Breast epithelium (tissue), 4 donors: Measurements from ENCODE around the gene SHROOM3. TPM values are rescaled to one million over a fixed set of nuclear protein-coding genes. Genes with fewer than 3 reads are reported as not detected.

Source experiments
- DNase-seq, 2 donors: peaks; one replicate each; pipeline ENCODE4 v3.0.0-alpha.2; 2019; ENCODE audit warnings: low spot score in 2 of 2
- H3K27ac ChIP-seq, 2 donors: fragments of 200-600 bp; sonication (generic) in 1 of 2; one replicate each; pipeline ENCODE4 v1.5.1; 2016 to 2019; ENCODE audit warnings: mild to moderate bottlenecking in 1 of 2
- H3K27me3 ChIP-seq, 2 donors: fragments of 200-600 bp; sonication (generic) in 1 of 2; one replicate each; pipeline versions ENCODE4 v1.5.1 to v1.6.0; 2017 to 2019; ENCODE audit warnings: control low read depth in 1 of 2, mild to moderate bottlenecking in 1 of 2
- H3K36me3 ChIP-seq: fragments of 200-600 bp; one replicate; pipeline ENCODE4 v1.5.1; 2019
- H3K4me1 ChIP-seq, 2 donors: fragments of 200-600 bp; sonication (generic); one replicate each; pipeline ENCODE4 v1.5.1; 2016 to 2019; ENCODE audit warnings: control low read depth in 1 of 2
- H3K4me3 ChIP-seq, 3 donors: fragments of 200-600 bp; sonication (generic); 1 replicate in 2 of 3; 2 replicates in 1 of 3; pipeline ENCODE4 v1.5.1; 2016 to 2019; ENCODE audit warnings: mild to moderate bottlenecking in 3 of 3, moderate library complexity in 2 of 3
- H3K9me3 ChIP-seq, 2 donors: fragments of 200-600 bp; sonication (generic) in 1 of 2; one replicate each; pipeline ENCODE4 v1.5.1; 2016 to 2019; ENCODE audit warnings: control low read depth in 1 of 2
- POLR2A ChIP-seq: fragments of 450-650 bp; IDR thresholded peaks from one replicate; pipeline ENCODE4 v1.6.1; 2016; ENCODE audit warnings: antibody characterized with exemption, mild to moderate bottlenecking, moderate library complexity
- POLR2AphosphoS5 ChIP-seq, 3 donors: sonication (generic); formaldehyde crosslinking; IDR thresholded peaks; one replicate each; pipeline ENCODE4 v1.6.1; 2017; ENCODE audit warnings: antibody characterized with exemption in 3 of 3
- intact Hi-C: fragments of 100-400 bp; cut with DNase I; formaldehyde crosslinking; loops from one replicate; pipeline ENCODE4 v1.15.1; 2023; ENCODE audit warnings: low total_unique reads
- total RNA-seq, 3 donors: library from RNA; depleted of rRNA; stranded (reverse); fragments of >200 nt; gene quantifications; one replicate each; pipeline ENCODE4 v1.1.0, GENCODE V29; 2016
- TF ChIP-seq, protein P1 (sequence below), 3 donors: fragments of 450-650 bp; IDR thresholded peaks; one replicate each; pipeline ENCODE4 v1.5.1; 2016 to 2017; ENCODE audit warnings: antibody characterized with exemption in 3 of 3, mild to moderate bottlenecking in 3 of 3, moderate library complexity in 3 of 3

The SHROOM3 gene
- total RNA-seq, 3 donors from 2014 or later, result 0.32 to 145 (median 100) TPM

DNA sequence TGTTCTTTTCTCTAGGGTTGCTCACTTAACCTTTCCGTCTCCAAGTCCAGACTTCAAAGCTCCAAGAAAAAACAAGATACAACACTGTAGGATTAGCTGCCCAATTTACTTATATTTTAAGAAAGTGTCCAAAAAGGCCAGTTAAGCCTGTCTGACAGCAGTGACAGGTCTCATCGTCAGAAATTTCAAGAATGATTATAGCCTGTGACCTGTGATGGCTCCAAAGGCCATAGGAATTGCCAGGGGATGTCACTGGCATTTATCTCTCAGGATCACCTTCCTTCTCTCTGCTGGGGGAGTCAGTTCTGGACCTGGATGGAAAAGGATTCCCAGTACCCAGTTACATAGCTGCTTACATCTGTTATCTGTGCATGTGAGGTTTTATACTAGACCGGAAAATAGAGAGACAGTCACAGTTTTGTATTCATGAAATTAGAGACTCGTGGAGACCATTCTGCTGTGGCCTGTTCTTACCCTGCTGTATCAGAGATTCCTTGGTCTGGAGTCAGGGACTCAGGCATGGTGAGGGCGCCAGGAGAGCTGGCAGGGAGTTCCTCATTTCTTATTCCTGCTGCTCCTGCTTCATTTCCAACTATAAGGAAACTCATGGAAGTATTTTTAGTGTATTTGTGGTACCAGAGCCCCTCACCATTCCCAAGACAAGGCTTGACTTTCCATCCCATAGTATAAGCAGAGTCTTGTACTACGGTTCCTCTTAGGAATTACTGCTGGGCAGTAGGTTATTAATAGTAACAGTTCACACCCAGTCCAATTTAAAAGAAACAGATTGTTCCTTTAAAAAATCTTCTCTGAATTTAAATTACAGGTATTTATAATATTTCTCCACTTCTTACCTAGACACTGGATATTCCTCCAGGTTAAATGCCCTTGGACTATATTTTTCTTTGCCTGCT lies 220.8 kb downstream of the SHROOM3 start:
- no peaks in the 10 kb centered on the region for H3K9me3 ChIP-seq
- H3K4me3 ChIP-seq, result no peak overlapping the region
- no peak for TF ChIP-seq POLR2AphosphoS5 (IDR thresholded peaks at IDR 0.05)
- no peak for TF ChIP-seq POLR2A
- TF ChIP-seq, protein P1, sequence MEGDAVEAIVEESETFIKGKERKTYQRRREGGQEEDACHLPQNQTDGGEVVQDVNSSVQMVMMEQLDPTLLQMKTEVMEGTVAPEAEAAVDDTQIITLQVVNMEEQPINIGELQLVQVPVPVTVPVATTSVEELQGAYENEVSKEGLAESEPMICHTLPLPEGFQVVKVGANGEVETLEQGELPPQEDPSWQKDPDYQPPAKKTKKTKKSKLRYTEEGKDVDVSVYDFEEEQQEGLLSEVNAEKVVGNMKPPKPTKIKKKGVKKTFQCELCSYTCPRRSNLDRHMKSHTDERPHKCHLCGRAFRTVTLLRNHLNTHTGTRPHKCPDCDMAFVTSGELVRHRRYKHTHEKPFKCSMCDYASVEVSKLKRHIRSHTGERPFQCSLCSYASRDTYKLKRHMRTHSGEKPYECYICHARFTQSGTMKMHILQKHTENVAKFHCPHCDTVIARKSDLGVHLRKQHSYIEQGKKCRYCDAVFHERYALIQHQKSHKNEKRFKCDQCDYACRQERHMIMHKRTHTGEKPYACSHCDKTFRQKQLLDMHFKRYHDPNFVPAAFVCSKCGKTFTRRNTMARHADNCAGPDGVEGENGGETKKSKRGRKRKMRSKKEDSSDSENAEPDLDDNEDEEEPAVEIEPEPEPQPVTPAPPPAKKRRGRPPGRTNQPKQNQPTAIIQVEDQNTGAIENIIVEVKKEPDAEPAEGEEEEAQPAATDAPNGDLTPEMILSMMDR (IDR thresholded peaks at IDR 0.05), result no peak
- H3K27me3 ChIP-seq, result no peaks in the 10 kb centered on the region
- H3K4me1 ChIP-seq, result no peaks in the 10 kb centered on the region
- intact Hi-C loops, result no loop called here
- H3K36me3 ChIP-seq, result no peaks in the 10 kb centered on the region
- peak overlapping the region in 1 of 2 donors; percentile 34 for H3K27ac ChIP-seq
- no peak for DNase-seq

DNA sequence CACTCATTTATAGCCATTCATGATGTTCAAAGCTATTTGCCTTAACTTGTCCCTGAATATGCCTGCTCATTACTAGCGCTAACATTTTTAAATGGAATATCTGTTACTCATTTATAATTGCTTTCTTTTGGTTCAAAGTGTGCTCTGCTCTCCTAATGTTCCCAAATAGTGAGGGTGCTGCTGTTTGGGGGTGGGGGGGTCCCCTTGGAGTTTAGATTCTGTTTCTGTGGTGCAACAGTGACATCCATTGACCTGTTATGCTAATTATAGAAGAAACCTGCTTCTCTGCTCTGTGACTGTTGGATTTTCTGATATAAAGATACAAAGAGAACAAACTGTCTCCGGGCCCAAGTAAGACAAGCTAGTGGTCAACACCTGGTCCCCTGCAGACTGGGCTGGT lies 222.4 kb downstream of the SHROOM3 start:
- DNase-seq, result no peak
- Histone ChIP-seq H3K4me3 (no peak overlapping the region), H3K9me3 (no peaks in the 10 kb centered on the region), H3K27ac (peak overlapping the region in 1 of 2 donors; percentile 14), H3K27me3 (no peaks in the 10 kb centered on the region), H3K36me3 (no peaks in the 10 kb centered on the region), H3K4me1 (no peaks in the 10 kb centered on the region)
- intact Hi-C loops, result no loop called here
- TF ChIP-seq POLR2A, result no peak
- TF ChIP-seq POLR2AphosphoS5 (IDR thresholded peaks at IDR 0.05), result no peak
- TF ChIP-seq, protein P1 (IDR thresholded peaks at IDR 0.05), result no peak

DNA sequence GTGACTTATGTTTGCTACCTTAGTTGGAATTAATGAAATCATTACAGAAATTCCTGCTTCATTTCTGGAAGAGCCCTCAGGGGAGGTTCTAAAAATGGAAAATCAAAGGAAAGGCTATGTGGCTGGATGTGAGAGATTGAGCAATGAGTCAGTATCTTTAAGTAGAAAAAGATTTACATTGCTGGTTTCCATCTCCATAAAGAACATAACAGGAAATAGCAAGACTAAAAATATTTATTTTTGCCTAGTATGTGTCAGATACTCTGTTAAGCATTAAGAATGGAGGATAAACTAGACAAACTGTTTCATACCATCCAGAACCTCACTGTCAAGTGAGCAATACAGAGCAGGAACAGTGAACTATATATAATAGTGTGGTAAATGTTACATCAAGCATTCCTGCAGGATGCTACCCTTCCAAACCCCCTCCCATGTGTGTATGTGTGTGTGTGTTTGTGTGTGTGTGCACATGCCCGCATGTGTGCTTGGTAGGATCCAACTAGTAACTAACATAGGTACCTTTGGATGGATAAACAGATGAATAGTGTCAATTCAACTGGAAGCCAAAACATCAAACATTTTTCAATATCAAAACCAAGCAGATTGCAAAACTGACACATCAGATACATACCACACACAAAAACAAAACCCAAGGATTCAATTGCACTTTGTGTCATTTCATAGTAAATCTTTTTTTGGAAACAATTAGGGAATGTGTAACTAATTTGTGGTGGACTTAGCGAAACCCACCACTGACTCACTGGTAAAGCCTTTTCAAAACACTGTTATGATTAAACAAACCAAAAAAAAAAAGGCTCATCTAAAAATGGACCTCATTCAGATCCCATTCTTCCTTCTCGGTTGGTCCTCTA lies 223.4 kb downstream of the SHROOM3 start:
- Histone ChIP-seq H3K36me3 (no peaks in the 10 kb centered on the region), H3K27ac (peak overlapping the region; percentile 3 to 63), H3K4me1 (no peaks in the 10 kb centered on the region), H3K4me3 (no peak overlapping the region), H3K27me3 (no peaks in the 10 kb centered on the region), H3K9me3 (no peaks in the 10 kb centered on the region)
- intact Hi-C loops, result no loop called here
- DNase-seq, result no peak
- TF ChIP-seq, protein P1 (IDR thresholded peaks at IDR 0.05), result no peak
- TF ChIP-seq POLR2AphosphoS5 (IDR thresholded peaks at IDR 0.05) (no peak), POLR2A (no peak)

DNA sequence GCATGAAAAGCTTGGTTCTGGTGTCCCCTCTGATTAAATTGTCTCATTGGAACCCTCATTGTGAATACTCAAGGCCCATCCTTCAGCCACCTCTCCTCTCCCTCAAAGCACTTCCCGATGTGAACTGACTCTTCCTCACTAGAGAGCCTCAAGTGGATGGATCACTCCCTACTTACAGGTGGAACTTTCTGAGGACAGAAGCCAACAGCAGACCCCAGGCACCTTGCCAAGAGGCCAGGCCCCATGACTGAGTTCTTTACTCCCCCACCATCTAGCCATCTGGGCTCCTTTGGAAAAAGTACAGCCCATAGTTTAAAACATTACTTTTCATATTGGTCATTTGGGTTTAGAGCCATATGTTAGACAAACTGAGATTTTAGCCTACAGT lies 224.1 kb downstream of the SHROOM3 start:
- H3K4me1 ChIP-seq, result no peaks in the 10 kb centered on the region
- no peaks in the 10 kb centered on the region for H3K27me3 ChIP-seq
- H3K9me3 ChIP-seq, result no peaks in the 10 kb centered on the region
- H3K36me3 ChIP-seq, result no peaks in the 10 kb centered on the region
- H3K27ac ChIP-seq, result no peak overlapping the region
- intact Hi-C loops, result no loop called here
- DNase-seq, result no peak
- no peak overlapping the region for H3K4me3 ChIP-seq
- TF ChIP-seq POLR2A, result no peak
- no peak for TF ChIP-seq POLR2AphosphoS5 (IDR thresholded peaks at IDR 0.05)
- TF ChIP-seq, protein P1 (IDR thresholded peaks at IDR 0.05), result no peak
